Thymus (tissue), 11 donors: ENCODE measurements around the gene SPHK1. TPM values are rescaled to one million over a fixed set of nuclear protein-coding genes. Genes with fewer than 3 reads are reported as not detected.

Experiments
- DNase-seq, 9 donors: peaks; one replicate each; pipeline ENCODE4 v3.0.0-alpha.2; 2013; ENCODE audit warnings: low spot score in 9 of 9, low read depth in 6 of 9, missing footprints in 1 of 9
- H3K27ac ChIP-seq, 2 donors: one replicate each; pipeline ENCODE4 v1.5.1; 2013; ENCODE audit warnings: control low read depth in 1 of 2, low read depth in 1 of 2, low read length in 1 of 2, mild to moderate bottlenecking in 1 of 2, moderate library complexity in 1 of 2
- H3K27me3 ChIP-seq, 2 donors: one replicate each; pipeline ENCODE4 v1.5.1; 2013; ENCODE audit warnings: low read length in 1 of 2; ENCODE audit not compliant: control insufficient read depth in 2 of 2, insufficient read depth in 1 of 2
- H3K36me3 ChIP-seq, 2 donors: one replicate each; pipeline ENCODE4 v1.5.1; 2013; ENCODE audit warnings: low read length in 1 of 2, mild to moderate bottlenecking in 1 of 2, moderate library complexity in 1 of 2; ENCODE audit not compliant: control insufficient read depth in 2 of 2, insufficient read depth in 2 of 2
- H3K4me1 ChIP-seq, 2 donors: one replicate each; pipeline ENCODE4 v1.5.1; 2013; ENCODE audit warnings: low read length in 2 of 2; ENCODE audit not compliant: control insufficient read depth in 2 of 2, insufficient read depth in 2 of 2
- H3K4me3 ChIP-seq, 2 donors: one replicate each; pipeline ENCODE4 v1.5.1; 2013; ENCODE audit warnings: low read length in 2 of 2, control low read depth in 1 of 2, mild to moderate bottlenecking in 1 of 2
- H3K9me3 ChIP-seq, 2 donors: one replicate each; pipeline ENCODE4 v1.5.1; 2013; ENCODE audit warnings: low read length in 1 of 2, mild to moderate bottlenecking in 1 of 2; ENCODE audit not compliant: control insufficient read depth in 2 of 2, insufficient read depth in 1 of 2
- WGBS: extraction: QIAGEN DNeasy Blood & Tissue Kit; methylation state at CpG from one replicate; pipeline ENCODE4 v1.1.7; 2013; 5-methylcytosine and 5-hydroxymethylcytosine counted together
- polyA plus RNA-seq: library from polyadenylated mRNA; stranded (reverse); fragments of 200-250 nt; gene quantifications from one replicate; pipeline ENCODE4 v1.2.3, GENCODE V29; 2013
- total RNA-seq: library from RNA; stranded (reverse); fragments of 120-200 nt; gene quantifications from one replicate; pipeline ENCODE4 v1.2.4, GENCODE V29; 2013
- donor health status: healthy.

The SPHK1 gene
- total and polyA plus RNA-seq, 2 donors, result 5.9 to 35.2 TPM

DNA sequence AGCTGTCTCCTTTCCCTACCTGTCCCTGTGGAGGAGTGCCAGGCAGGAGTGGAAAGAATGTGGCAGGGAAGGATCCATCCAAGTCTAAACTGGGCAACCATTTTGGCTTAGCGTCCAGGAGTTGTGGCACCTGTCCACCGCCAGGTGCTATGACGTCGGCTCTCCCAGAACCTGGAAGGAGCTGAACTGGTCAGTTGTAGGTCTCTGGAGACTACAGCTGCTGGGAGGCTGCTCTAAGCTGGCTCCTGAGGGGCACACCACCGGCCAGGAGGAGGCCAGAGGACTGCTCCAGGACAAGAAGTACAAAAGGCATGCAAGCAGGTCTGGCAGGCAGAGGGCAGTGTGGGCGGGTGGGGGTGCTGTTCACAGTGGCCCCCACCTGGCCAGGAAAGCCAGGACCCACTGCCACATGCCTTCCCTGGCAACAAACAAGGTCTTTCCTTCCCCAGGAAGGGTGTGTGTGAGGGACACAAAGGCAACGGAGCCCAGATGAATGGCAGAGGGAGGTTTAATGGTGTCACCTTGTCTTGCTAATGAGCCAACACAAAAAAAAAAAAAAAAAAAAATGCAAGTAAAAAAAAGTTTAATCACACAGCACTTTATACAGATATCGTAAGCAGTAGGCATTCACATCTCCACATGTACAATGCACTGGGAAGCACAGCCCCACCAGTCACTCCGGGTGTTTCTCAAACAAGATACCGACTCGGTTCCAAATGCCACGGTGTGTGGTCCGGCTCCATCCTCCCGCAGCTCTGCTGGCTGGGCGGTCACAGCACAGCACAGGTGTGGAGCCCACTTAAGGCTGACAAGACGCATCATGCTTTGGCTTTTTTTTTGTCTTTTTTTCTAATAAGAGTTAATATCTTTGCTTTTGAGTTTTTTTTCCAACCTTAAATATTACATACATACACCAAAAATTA is 4.8 kb downstream of the SPHK1 start:
- Histone ChIP-seq H3K27me3 (peaks cover 20 to 27% of the 10 kb centered on the region in 2 donors), H3K9me3 (peaks cover 0 to 7% of the 10 kb centered on the region in 2 donors), H3K27ac (no peak overlapping the region), H3K4me1 (peaks cover 15 to 22% of the 10 kb centered on the region in 2 donors), H3K4me3 (no peak overlapping the region), H3K36me3 (peaks cover 25 to 29% of the 10 kb centered on the region in 2 donors)
- no peak for DNase-seq
- WGBS, result 94% methylated on average over 16 of the region's 16 CpGs

DNA sequence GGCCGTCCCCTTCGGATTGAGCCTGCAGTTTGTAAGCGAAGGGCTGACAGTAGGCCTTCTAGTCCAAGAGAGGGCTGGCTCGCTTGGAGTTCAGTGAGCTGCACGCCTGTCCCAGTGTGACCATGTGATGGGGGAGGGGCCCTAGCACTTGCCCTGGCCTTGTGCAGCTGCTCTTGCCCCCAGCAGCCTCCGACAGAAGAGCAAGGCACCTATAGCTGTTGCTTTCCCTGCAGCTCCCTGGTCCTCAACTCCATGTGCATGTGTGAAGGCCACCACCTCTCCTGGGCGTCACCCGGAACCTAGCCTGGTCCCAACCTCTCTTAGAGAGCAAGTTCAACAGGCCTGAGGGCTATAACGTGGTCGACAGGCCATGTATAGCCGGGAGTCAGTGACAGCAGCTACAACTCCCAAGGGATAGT is 5.6 kb downstream of the SPHK1 start:
- Histone ChIP-seq H3K4me3 (no peak overlapping the region), H3K9me3 (peaks cover 0 to 7% of the 10 kb centered on the region in 2 donors), H3K4me1 (peaks cover 9 to 16% of the 10 kb centered on the region in 2 donors), H3K27me3 (peaks cover 12 to 21% of the 10 kb centered on the region in 2 donors), H3K36me3 (peaks cover 28 to 30% of the 10 kb centered on the region in 2 donors), H3K27ac (no peak overlapping the region)
- DNase-seq, result no peak
- 96% methylated on average over 11 of the region's 11 CpGs for WGBS

DNA sequence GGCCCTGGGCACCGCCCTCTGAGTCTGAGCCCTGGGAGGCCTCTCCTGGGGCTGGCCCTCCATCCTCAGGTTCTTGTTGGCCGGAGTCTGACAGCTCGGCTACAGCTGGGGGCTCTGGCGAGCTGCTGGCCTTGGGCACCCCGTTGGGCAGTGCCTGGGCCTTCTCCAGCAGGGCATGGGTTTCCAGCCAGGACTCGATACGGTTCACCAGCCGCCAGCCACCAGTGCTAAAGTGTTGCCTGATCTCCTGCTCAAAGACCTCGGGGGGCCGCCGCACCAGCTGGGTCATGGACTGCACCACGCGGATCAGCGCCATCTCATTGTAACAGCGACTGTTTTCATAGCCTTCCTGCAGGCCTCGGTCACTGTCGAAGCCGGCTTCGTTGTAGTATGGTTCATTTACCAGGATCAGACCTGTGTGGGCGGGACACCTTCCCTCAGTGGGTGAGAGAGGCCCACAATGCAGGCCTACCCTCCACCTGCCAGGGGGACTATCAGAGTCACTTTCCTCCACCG is 6.8 kb downstream of the SPHK1 start:
- WGBS, result 97% methylated on average over 21 of the region's 21 CpGs
- peaks cover 0 to 4% of the 10 kb centered on the region in 2 donors for H3K4me1 ChIP-seq
- peaks cover 0 to 4% of the 10 kb centered on the region in 2 donors for H3K9me3 ChIP-seq
- H3K27ac ChIP-seq, result no peak overlapping the region
- DNase-seq, result no peak
- peaks cover 37 to 40% of the 10 kb centered on the region in 2 donors for H3K36me3 ChIP-seq
- peaks cover under 1 to 8% of the 10 kb centered on the region in 2 donors for H3K27me3 ChIP-seq
- no peak overlapping the region for H3K4me3 ChIP-seq

DNA sequence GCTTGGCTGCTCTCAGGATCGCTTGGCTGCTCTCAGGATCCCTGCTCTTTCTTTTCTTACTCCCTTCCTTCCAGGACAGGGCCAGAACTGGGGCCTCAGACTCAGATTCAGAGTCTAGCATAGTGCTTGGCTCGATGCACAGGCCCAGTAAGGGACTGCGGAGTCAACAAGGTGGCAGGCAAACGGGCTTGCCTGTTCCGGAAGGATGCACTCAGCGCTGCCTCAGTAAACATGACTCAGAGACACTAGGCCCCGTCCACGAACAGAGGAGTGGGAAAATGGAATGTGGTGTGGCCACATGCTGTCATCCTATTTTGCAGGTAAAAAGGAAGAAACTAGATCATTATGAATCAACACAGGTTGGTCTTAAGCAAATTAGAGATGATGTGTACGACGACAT is 9.8 kb downstream of the SPHK1 start:
- DNase-seq, result no peak
- H3K4me3 ChIP-seq, result no peak overlapping the region
- H3K27ac ChIP-seq, result no peak overlapping the region
- H3K27me3 ChIP-seq, result no peaks in the 10 kb centered on the region
- H3K9me3 ChIP-seq, result peaks cover 0 to 4% of the 10 kb centered on the region in 2 donors
- no peaks in the 10 kb centered on the region for H3K4me1 ChIP-seq
- WGBS, result 95% methylated on average over 10 of the region's 10 CpGs
- peaks cover 66 to 68% of the 10 kb centered on the region in 2 donors for H3K36me3 ChIP-seq

DNA sequence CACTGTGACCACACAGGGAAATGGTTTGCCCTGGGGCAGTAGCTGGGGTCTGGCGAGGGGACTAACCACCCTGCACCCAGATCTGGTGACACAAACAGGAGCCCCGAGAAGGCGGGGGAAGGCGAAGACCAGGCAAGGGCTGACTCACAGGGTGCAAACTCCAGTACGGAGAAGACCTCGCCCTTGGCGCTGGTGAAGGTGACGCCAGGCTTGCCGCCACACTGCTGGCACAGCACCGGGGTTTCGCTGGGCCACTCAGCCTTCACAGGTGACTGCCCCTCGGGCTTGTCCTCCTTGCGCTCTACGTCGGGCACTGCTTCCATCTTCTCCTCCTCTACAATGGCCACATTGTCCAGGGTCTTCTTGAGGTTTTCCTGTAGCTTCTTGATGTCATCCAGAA is 11.6 kb downstream of the SPHK1 start:
- Histone ChIP-seq H3K4me1 (no peaks in the 10 kb centered on the region), H3K36me3 (peaks cover 77% of the 10 kb centered on the region in 2 donors), H3K27me3 (no peaks in the 10 kb centered on the region), H3K4me3 (no peak overlapping the region), H3K9me3 (peaks cover 0 to 4% of the 10 kb centered on the region in 2 donors), H3K27ac (no peak overlapping the region)
- over 99% methylated on average over 15 of the region's 15 CpGs for WGBS
- DNase-seq, result no peak

DNA sequence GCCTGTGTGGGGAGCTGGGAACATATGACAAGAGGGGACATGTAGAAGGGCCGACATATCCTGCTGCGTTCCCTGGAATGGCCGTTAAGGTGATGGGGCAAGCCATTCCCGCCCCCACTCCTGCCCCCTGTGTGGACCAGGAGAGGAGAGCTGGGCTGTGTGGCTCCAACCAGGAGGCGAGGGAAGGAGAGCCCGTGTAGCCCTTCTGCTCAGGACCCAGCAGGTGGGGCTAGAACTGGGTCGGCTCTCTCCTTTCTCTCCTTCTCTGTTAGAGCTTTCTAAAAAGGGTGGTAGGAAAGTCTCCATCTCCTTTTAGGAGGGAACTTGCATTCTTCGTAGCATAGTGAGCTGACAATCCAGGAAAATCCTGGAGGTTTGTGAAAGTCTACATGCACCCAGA is 12.8 kb downstream of the SPHK1 start:
- WGBS, result 95% methylated on average over 8 of the region's 8 CpGs
- DNase-seq, result no peak
- no peak overlapping the region for H3K4me3 ChIP-seq
- no peak overlapping the region for H3K27ac ChIP-seq
- H3K9me3 ChIP-seq, result peaks cover 0 to 4% of the 10 kb centered on the region in 2 donors
- no peaks in the 10 kb centered on the region for H3K27me3 ChIP-seq
- H3K4me1 ChIP-seq, result no peaks in the 10 kb centered on the region
- peaks cover 73 to 78% of the 10 kb centered on the region in 2 donors for H3K36me3 ChIP-seq

DNA sequence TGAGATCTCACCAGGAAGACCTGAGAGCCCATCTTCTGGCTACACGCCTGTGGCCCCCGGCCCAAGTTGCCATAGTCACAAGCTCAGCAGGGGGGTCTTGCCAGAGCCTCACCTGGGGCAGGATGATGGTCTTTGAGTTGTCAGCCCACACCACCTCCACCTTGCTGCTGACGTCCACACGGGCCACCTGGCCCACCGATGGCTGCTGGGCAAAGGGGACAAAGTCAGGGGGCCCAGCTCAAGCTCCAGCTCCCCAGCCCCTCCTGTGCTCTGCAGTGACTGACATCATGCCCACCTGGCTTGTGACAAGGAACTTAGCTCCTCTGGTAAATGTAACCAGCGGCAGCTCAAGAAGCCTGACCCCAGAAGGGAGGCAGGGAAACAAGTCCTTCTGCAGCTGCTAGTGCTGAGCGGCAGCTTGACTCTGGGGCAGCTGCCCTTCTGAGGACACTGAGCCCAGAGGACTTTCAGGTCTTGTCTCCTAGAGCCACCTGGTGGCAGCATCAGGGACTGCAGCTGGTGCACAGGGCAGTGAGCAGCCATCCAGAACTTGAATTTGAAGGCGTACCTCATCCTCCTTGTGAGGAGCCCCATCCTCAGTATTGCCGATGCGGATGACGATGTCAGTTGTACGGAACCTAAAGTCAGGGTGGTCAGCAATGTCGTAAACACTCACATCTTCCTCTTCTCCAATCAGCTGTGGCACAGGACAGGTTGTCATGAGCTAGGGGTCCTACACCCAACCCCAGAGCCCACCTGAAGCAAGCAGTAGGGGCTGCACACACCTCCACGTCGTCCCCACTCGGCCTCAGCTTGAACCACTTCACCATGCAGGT is 13.5 kb downstream of the SPHK1 start:
- H3K36me3 ChIP-seq, result peaks cover 80 to 85% of the 10 kb centered on the region in 2 donors
- no peaks in the 10 kb centered on the region for H3K27me3 ChIP-seq
- H3K27ac ChIP-seq, result no peak overlapping the region
- H3K4me3 ChIP-seq, result no peak overlapping the region
- no peaks in the 10 kb centered on the region for H3K4me1 ChIP-seq
- WGBS, result 83% methylated on average over 16 of the region's 16 CpGs
- H3K9me3 ChIP-seq, result peaks cover 0 to 4% of the 10 kb centered on the region in 2 donors
- peak in 8 of 9 donors; percentile 56 to 86 (median 70) for DNase-seq

DNA sequence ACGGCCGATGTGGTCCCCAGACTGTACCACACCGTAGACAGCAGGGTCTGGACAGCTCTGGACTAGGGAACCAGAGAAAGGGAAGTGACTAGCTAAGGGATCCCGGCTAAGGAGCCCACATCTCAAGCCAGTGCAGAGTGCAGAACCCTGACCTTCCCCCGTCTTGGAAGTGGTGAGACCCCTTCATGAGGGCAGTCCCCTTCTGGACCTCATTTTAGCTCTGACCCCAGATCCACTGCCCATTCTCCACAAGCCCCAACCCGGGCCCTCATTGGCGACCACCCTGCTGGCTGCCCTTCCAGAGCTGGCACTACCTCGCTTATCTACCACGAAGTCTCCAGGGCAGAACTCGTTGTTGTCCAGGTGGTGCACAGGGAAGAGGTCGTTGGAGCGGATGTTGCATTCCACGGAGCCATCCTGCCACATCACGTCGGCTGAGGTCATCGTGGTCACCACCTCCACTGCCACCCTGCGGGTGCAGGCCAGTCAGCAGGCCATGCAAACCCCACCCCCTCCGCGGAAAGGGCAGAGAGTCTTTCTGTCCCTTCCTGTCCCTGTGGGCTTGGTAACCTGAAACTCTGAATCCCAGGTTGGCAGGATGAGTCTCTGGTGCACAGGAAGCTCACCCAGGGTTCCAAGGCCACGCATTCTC is 14.2 kb downstream of the SPHK1 start:
- WGBS, result 96% methylated on average over 20 of the region's 20 CpGs
- DNase-seq, result no peak
- Histone ChIP-seq H3K4me3 (no peak overlapping the region), H3K36me3 (peaks cover 79 to 89% of the 10 kb centered on the region in 2 donors), H3K27ac (no peak overlapping the region), H3K9me3 (peaks cover 0 to 4% of the 10 kb centered on the region in 2 donors), H3K27me3 (no peaks in the 10 kb centered on the region), H3K4me1 (no peaks in the 10 kb centered on the region)
